Endothelial cell of umbilical vein (primary cell): ENCODE measurements around the gene PPP2R3B. TPM values are rescaled to one million over a fixed set of nuclear protein-coding genes. Genes with fewer than 3 reads are reported as not detected.

Experiments used
- BruUV-seq: library from RNA; stranded (reverse); fragments of 400-500 nt; replicated peaks from 2 replicates; lab custom pipeline; 2021; lab: Mats Ljungman, UMichigan
- CTCF ChIA-PET: fragments of 300-600, 350-600 bp; sonication (Branson Sonifier 250); formaldehyde crosslinking; loops from one replicate; lab custom pipeline; 2021; ENCODE audit warnings: antibody characterized with exemption, inconsistent platforms; lab: Charles Lee
- POLR2A ChIA-PET: fragments of 300-600, 350-600 bp; sonication (Branson Sonifier 250); formaldehyde crosslinking; loops from one replicate; lab custom pipeline; 2021; ENCODE audit warnings: antibody characterized with exemption, inconsistent platforms; lab: Charles Lee
- DNase-seq: peaks from one replicate; pipeline ENCODE4 v3.0.0-alpha.2; 2011; ENCODE audit warnings: low read depth, low spot score
- FAIRE-seq: peaks from 2 replicates; lab custom pipeline; 2011; peaks lifted over from hg19 to GRCh38; lab: Jason Lieb, UNC
- H2AFZ ChIP-seq: 2 replicates; pipeline ENCODE4 v1.6.0; 2012; ENCODE audit warnings: low read depth, low read length, control low read depth, inconsistent platforms
- H3K27ac ChIP-seq: 2 replicates; pipeline ENCODE4 v1.5.1; 2011; ENCODE audit warnings: low read depth, mild to moderate bottlenecking, control low read depth, low read length, moderate library complexity; ENCODE audit not compliant: insufficient read depth
- H3K27me3 ChIP-seq, 2 experiments: 2 replicates each; pipeline versions ENCODE4 v1.6.0 to v1.6.1; 2011; ENCODE audit warnings: low read length in 2 of 2, mixed read lengths in 1 of 2; ENCODE audit not compliant: control insufficient read depth in 2 of 2, insufficient read depth in 2 of 2
- H3K36me3 ChIP-seq, 2 experiments: 2 replicates in 1 of 2; 3 replicates in 1 of 2; pipeline ENCODE4 v1.5.1; 2011; ENCODE audit warnings: low read length in 2 of 2, mild to moderate bottlenecking in 1 of 2, moderate library complexity in 1 of 2; ENCODE audit not compliant: control insufficient read depth in 2 of 2, insufficient read depth in 2 of 2; ENCODE audit errors: extremely low read depth in 1 of 2
- H3K4me1 ChIP-seq: 3 replicates; pipeline ENCODE4 v1.5.1; 2011; ENCODE audit warnings: mild to moderate bottlenecking, low read length; ENCODE audit not compliant: control insufficient read depth, insufficient read depth; ENCODE audit errors: extremely low read depth
- H3K4me2 ChIP-seq: 2 replicates; pipeline ENCODE4 v1.6.1; 2011; ENCODE audit warnings: low read length, control low read depth, mixed read lengths; ENCODE audit not compliant: insufficient read depth
- H3K4me3 ChIP-seq, 3 experiments: fragments of 200-600 bp in 1 of 3; sonication (generic), shearing (Covaris generic) in 1 of 3; replicated peaks in 1 of 3; 2 replicates each; pipeline ENCODE4 v1.5.1; 2011 to 2016; ENCODE audit warnings: control low read depth in 3 of 3, low read length in 3 of 3, mild to moderate bottlenecking in 2 of 3, inconsistent platforms in 1 of 3, low read depth in 1 of 3, moderate library complexity in 1 of 3; ENCODE audit not compliant: insufficient read depth in 1 of 3
- H3K79me2 ChIP-seq: 2 replicates; pipeline ENCODE4 v1.6.0; 2012; ENCODE audit warnings: low read length, inconsistent platforms; ENCODE audit not compliant: control insufficient read depth, insufficient read depth
- H3K9ac ChIP-seq: replicated peaks from 2 replicates; pipeline ENCODE3; 2011; ENCODE audit warnings: low read length, control low read depth; ENCODE audit not compliant: insufficient read depth; ENCODE audit errors: extremely low read depth
- H3K9me1 ChIP-seq: replicated peaks from 3 replicates; pipeline ENCODE4 v1.6.0; 2011; ENCODE audit warnings: mild to moderate bottlenecking, low read length; ENCODE audit not compliant: control insufficient read depth, insufficient read depth; ENCODE audit errors: extremely low read depth
- H3K9me3 ChIP-seq: replicated peaks from 2 replicates; pipeline ENCODE4 v1.5.1; 2012; ENCODE audit warnings: low read length, inconsistent platforms; ENCODE audit not compliant: control insufficient read depth, insufficient read depth
- H4K20me1 ChIP-seq: replicated peaks from 2 replicates; pipeline ENCODE3; 2011; ENCODE audit warnings: mild to moderate bottlenecking, low read length; ENCODE audit not compliant: control insufficient read depth, insufficient read depth; ENCODE audit errors: extremely low read depth
- EZH2 ChIP-seq: IDR thresholded peaks from 2 replicates; pipeline ENCODE4 v1.6.1; 2012; ENCODE audit warnings: borderline replicate concordance, low read depth, mild to moderate bottlenecking, moderate library complexity, low read length, inconsistent platforms; ENCODE audit not compliant: severe bottlenecking
- FOS ChIP-seq: IDR thresholded peaks from 2 replicates; pipeline ENCODE4 v1.6.1; 2011; ENCODE audit warnings: mild to moderate bottlenecking, low read length, moderate library complexity, borderline replicate concordance; ENCODE audit not compliant: insufficient read depth
- GATA2 ChIP-seq: IDR thresholded peaks from 2 replicates; pipeline ENCODE4 v1.7.0; 2011; ENCODE audit warnings: low read depth, mild to moderate bottlenecking, moderate library complexity, mixed read lengths, low read length; ENCODE audit not compliant: insufficient read length, insufficient read depth
- JUN ChIP-seq: IDR thresholded peaks from 2 replicates; pipeline ENCODE4 v1.6.1; 2011; ENCODE audit warnings: borderline replicate concordance, low read depth; ENCODE audit not compliant: insufficient read length, insufficient read depth
- MYC ChIP-seq: IDR thresholded peaks from one replicate; pipeline ENCODE4 v1.6.1; 2011; ENCODE audit warnings: mild to moderate bottlenecking, low read depth, low read length
- POLR2A ChIP-seq: IDR thresholded peaks from 2 replicates; pipeline ENCODE4 v1.6.1; 2012; ENCODE audit warnings: low read depth, mild to moderate bottlenecking, control low read depth, low read length
- POLR2AphosphoS5 ChIP-seq: IDR thresholded peaks from 2 replicates; pipeline ENCODE4 v1.6.1; 2012; ENCODE audit warnings: low read depth, mild to moderate bottlenecking, control low read depth, low read length, moderate library complexity; ENCODE audit not compliant: insufficient read depth
- dilution Hi-C: fragments of 300-500 bp; cut with MboI; formaldehyde crosslinking; loops from one replicate; pipeline ENCODE4 v1.15.0; 2019; ENCODE audit warnings: low sequenced_read_pairs; ENCODE audit not compliant: extremely low pct_ligation_motif_present
- intact Hi-C: fragments of 100-400 bp; cut with micrococcal nuclease; formaldehyde crosslinking; loops from one replicate; pipeline ENCODE4 v1.10.0; 2022
- polyA plus RNA-seq, 4 experiments: library from polyadenylated mRNA; depleted of rRNA in 3 of 4; stranded (reverse) in 3 of 4; unstranded in 1 of 4; fragments of >200 nt; gene quantifications; 2 replicates each; pipeline versions ENCODE4 v1.2.1 to v1.2.3, GENCODE V29; 2011 to 2012; ENCODE audit warnings: missing spikeins in 1 of 4
- total RNA-seq: library from RNA; stranded (reverse); gene quantifications from 2 replicates; pipeline ENCODE4 v1.2.3, GENCODE V29; 2021
- TF ChIP-seq, protein P1 (sequence below), 2 donors: IDR thresholded peaks; 1 replicate in 1 of 2; 2 replicates in 1 of 2; pipeline ENCODE4 v1.5.1; 2011; ENCODE audit warnings: low read length in 2 of 2, mild to moderate bottlenecking in 2 of 2, moderate library complexity in 2 of 2, control low read depth in 1 of 2, inconsistent platforms in 1 of 2, low read depth in 1 of 2; ENCODE audit not compliant: insufficient read depth in 1 of 2; ENCODE audit errors: extremely low read depth in 1 of 2
- TF ChIP-seq, protein P2 (sequence below): IDR thresholded peaks from 2 replicates; pipeline ENCODE4 v1.6.1; 2011; ENCODE audit not compliant: insufficient read depth, insufficient read length

Gene PPP2R3B
- total and polyA plus RNA-seq, 2 donors (not counting 3 experiments of a cell fraction or from before 2014, with no cell fraction given) = 19.1 to 33.6 TPM

DNA sequence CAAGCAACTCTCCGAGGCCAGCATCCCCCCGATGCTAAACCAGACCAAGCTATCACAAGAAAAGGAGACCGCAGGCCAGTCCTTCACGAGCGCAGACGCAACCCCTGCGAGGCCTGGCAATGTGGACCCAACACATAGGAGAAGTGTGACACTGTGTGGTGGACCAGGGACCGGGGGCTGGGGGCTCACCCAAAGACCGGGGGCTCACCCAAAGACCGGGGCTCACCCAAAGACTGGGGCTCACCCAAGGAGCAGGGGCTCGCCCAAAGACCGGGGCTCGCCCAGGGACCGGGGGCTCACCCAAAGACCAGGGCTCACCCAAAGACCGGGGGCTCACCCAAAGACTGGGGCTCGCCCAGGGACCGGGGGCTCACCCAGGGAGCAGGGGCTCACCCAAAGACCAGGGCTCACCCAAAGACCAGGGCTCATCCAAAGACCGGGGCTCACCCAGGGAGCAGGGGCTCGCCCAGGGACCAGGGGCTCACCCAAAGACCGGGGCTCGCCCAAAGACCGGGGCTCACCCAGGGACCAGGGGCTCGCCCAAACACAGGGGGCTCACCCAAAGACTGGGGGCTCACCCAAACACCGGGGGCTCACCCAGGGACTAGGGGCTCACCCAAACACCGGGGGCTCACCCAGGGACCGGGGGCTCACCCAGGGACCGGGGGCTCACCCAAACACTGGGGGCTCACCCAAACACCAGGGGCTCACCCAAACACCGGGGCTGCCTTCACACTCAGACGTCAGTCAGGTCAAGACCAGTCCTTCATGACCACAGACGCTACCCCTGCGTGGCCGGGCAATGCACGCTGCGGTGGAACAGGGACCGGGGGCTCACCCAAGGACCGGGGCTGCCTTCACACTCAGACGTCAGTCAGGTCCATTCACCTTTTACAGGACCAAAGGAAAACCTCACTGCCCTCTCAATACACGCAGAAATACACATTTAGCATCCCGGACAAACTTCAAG is 32.9 kb downstream of the PPP2R3B start:
- H3K27ac ChIP-seq = no peak overlapping the region
- peaks cover 16% of the 10 kb centered on the region for H3K4me1 ChIP-seq
- dilution Hi-C loops (no loop called here), intact Hi-C loops (no loop called here)
- H4K20me1 ChIP-seq = no peaks in the 10 kb centered on the region
- DNase-seq (no peak), FAIRE-seq (no peak)
- H3K27me3 ChIP-seq = no peaks in the 10 kb centered on the region
- H3K4me2 ChIP-seq = no peak overlapping the region
- TF ChIP-seq JUN = no peak
- no peak for TF ChIP-seq POLR2AphosphoS5
- TF ChIP-seq, protein P1, sequence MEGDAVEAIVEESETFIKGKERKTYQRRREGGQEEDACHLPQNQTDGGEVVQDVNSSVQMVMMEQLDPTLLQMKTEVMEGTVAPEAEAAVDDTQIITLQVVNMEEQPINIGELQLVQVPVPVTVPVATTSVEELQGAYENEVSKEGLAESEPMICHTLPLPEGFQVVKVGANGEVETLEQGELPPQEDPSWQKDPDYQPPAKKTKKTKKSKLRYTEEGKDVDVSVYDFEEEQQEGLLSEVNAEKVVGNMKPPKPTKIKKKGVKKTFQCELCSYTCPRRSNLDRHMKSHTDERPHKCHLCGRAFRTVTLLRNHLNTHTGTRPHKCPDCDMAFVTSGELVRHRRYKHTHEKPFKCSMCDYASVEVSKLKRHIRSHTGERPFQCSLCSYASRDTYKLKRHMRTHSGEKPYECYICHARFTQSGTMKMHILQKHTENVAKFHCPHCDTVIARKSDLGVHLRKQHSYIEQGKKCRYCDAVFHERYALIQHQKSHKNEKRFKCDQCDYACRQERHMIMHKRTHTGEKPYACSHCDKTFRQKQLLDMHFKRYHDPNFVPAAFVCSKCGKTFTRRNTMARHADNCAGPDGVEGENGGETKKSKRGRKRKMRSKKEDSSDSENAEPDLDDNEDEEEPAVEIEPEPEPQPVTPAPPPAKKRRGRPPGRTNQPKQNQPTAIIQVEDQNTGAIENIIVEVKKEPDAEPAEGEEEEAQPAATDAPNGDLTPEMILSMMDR (IDR thresholded peaks at IDR 0.05; ENCODE audit: extremely low read depth in 1 of 2, insufficient read depth in 1 of 2, low read depth in 1 of 2, low read length in 2 of 2) = no peak
- no peak for TF ChIP-seq GATA2
- no peak for TF ChIP-seq FOS
- TF ChIP-seq EZH2 = no peak
- TF ChIP-seq, protein P2, sequence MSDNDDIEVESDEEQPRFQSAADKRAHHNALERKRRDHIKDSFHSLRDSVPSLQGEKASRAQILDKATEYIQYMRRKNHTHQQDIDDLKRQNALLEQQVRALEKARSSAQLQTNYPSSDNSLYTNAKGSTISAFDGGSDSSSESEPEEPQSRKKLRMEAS = no peak
- no peak for TF ChIP-seq MYC
- no peak for TF ChIP-seq POLR2A
- no peak overlapping the region for H2AFZ ChIP-seq
- no peak overlapping the region for H3K9ac ChIP-seq
- H3K4me3 ChIP-seq = no peak overlapping the region
- H3K9me3 ChIP-seq = no peaks in the 10 kb centered on the region
- BruUV-seq = no TSS peak
- H3K36me3 ChIP-seq = no peaks in the 10 kb centered on the region
- no peaks in the 10 kb centered on the region for H3K9me1 ChIP-seq
- ChIA-PET CTCF (no interaction called here), POLR2A (no interaction called here)
- no peaks in the 10 kb centered on the region for H3K79me2 ChIP-seq
